HL-60/S4 treated with retinoic acid at 250 ng/mL for 4 days and 3 days (cell line): ENCODE data around the gene PDPK1.
"Not testable (repeated sequence)": the region's sequence is repeated elsewhere in the genome, so short reads cannot be mapped to it uniquely, and the experiment has no call there.

Experiments used
- in situ Hi-C: fragments of 300-500 bp; cut with MboI; formaldehyde crosslinking; loops from 2 replicates; pipeline ENCODE4 v1.7.0; 2022; ENCODE audit warnings: low sequenced_read_pairs

PDPK1 gene

DNA sequence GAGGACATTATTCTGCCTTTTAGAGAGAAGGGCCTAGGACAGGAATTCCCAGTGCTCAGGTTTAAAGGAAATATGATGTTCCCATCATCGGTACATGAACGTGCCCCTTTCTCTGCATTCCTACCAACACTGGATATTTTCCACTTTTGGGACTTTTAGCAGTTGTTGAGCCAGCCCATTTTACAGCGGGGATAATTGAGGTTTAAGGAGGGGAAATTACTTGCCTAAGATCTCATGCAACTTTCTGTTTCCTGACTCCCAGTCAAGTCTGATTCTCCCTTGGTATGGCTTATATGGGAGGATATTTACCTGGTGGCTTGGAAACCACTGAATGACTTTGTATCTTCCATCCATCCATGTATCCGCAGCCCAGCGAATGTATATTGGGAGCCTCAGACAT lies 3.5 kb upstream of the PDPK1 start:
- in situ Hi-C loops: loop anchor here (5.0 kb wide), 1 partner anchor 63 kb away; no protein-coding TSS in a partner anchor

DNA sequence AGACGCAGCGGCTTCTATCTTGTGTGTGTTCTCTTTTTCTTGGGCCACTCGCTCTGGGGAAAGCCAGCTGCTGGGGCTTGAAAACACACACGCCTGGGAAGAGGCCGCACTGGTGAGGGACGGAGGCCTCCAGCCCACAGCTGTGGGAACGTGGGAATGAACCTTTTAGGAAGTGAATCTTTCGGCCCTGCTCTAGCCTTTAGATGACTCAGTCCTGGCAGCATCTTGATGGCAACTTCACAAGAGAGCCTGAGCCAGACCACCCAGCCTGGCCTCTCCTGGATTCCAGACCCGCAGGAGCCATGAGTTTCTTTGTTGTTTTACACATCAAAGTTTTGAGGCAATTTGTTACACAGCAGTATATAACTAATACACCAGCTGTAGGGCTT lies 2.2 kb upstream of the PDPK1 start:
- in situ Hi-C loops: no loop called here

DNA sequence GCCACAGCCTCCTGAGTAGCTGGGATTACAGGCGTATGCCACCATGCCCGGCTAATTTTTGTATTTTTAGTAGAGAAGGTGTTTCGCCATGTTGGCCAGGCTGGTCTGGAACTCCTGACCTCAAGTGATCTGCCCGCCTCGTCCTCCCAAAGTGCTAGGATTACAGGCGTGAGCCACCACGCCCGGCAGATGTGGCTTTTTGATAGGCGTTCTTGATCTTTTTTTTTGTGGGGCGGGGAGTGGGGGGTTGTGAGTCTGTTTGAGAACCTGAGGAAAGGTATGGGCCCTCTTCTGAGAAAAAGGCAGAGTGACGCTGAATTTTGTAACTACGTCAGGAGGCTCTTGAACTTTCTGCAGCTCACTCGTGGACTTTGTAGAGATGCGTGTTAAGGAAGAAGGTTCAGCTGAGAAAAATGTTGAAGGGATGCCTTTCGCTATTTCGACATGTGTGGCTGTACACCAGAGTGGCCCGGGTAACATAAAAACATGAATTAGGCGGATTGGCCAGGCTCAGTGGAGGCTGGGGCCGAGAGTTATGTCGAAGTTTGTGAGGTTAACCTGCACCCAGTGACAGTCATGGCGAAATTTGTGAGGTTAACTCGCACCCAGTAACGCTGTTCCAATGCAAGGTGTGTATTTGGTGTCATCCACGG lies 1.5 kb downstream of the PDPK1 start:
- in situ Hi-C loops: not testable (repeated sequence)

DNA sequence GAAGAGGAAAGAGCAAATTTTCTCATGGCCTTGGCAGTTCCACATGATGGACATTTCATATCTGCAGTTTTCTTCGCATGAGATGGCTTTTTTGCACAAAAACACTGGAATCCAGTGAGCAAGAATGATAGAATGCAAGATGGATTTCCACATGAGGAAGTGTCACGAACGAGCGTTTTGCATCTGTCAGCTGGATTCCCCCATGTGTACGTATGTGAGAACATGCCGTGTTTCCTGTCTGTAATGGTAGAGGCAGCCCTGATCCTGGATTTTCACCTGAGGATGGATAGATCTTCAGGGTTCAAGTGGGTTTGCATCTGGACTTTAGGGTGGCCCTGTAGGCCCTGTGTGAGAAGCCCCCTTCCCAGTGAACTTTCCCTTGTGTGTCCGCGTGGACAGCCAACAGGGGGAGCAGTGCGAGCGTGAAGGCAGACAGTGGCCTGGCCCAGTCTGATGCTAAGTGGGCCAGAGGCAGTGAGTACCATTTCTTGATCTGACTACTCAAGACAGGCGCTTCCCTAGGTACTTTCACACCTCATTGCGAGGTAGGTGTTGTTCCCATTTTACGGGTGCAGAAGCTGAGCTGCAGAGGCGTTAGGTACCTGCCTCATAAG lies 2.1 kb downstream of the PDPK1 start:
- in situ Hi-C loops: not testable (repeated sequence)

DNA sequence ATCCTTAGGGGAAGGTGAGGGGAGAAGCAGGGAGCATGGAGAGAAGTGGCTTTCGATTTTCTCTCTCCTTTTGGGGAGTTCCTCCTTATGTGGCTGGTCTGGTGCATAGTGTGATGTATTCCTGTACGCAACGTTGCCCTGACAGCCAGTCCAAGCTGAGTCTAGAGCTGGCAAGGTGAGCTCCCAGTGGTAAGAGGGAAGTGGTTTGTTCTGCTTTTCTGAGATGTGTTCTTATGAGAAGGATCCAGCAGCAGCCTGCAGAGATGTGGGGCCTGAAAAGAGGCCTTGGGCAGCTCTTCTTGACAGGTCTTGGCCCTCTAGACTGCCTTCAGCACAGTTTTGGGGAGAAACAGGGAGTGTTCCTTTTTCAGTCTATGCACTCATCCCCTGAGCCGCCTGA lies 3.1 kb downstream of the PDPK1 start:
- in situ Hi-C loops: not testable (repeated sequence)

DNA sequence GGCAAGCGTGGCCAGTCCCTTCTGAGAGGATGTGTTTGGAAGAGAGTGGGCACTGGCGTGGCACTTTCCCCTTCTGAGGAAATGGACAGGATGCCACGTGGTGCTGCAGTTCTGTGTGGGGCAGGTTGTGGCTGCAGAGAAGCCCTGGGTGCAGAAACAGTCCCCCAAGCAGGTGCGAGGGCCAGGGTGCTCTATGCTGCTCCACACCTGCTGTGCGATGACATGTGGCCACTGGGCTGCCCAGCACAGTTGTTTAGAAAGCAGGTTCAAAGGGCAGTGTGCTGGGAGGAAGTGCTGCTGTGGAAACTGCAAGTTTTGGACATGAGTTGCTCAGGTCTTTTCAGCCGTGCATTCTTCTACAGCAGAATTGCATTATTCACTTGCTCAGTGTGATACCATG lies 3.6 kb downstream of the PDPK1 start:
- in situ Hi-C loops: not testable (repeated sequence)

DNA sequence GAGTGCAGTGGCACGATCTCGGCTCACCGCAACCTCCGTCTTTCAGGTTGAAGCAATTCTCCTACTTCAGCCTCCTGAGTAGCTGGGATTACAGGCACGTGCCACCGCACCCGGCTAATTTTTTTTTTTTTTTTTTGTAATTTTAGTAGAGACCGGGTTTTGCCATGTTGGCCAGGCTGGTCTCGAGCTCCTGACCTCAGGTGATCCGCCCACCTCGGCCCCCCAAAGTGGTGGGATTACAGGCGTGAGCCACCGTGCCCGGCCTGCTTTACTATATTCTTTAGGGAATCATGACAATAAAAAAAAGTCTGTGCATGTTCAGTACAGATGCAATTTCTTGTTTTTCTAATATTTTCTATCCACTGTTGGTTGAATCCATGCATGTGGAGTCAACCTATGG lies 6.0 kb downstream of the PDPK1 start:
- in situ Hi-C loops: not testable (repeated sequence)

DNA sequence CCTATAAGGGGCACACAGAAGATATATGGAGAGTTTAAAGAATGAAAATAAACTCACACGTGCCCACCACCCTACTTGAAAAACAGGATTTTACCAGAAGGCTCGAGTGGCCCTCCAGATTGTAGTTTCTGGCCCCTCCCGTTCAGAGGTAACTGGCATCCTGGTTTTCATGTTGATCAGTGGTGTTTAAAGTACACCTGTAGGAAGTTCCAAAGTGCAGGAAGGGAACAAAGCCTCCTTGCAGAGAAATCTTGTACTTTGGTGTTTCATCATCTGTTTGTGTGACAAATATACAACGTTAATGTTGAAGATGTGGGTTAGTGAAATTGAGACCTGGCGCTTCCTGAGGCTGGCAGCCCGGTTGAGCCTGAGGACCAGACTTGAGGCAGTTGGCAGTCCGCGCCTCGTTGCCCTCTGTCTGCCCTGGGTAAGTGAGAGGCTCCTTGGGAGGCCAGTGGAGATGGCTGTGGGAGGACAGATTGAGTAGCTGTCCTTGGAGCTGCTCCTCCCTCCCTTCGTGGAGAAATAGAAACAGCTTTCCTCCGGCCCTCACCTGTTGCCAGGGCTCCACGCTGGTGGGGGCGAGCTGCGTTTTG lies 12.6 kb downstream of the PDPK1 start:
- in situ Hi-C loops: not testable (repeated sequence)

DNA sequence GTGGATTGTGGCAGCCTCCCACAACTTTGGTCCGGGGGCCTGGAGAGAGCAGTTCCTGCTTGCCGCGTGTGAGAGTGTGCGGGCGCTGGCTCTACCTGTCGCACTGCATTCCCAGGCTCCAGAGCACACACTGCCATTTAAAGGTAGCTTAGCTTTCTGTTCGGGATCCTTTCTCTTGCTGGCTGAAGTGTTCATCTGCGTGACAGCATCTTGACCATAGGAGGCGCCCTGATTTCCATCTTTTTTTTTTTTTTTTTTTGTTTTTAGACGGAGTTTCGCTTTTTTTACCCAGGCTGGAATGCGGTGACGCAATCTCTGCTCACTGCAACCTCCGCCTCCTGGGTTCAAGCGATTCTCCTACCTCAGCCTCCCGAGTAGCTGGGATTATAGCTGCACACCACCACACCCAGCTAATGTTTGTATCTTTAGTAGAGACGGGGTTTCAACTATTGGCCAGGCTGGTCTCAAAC lies 13.6 kb downstream of the PDPK1 start:
- in situ Hi-C loops: not testable (repeated sequence)

DNA sequence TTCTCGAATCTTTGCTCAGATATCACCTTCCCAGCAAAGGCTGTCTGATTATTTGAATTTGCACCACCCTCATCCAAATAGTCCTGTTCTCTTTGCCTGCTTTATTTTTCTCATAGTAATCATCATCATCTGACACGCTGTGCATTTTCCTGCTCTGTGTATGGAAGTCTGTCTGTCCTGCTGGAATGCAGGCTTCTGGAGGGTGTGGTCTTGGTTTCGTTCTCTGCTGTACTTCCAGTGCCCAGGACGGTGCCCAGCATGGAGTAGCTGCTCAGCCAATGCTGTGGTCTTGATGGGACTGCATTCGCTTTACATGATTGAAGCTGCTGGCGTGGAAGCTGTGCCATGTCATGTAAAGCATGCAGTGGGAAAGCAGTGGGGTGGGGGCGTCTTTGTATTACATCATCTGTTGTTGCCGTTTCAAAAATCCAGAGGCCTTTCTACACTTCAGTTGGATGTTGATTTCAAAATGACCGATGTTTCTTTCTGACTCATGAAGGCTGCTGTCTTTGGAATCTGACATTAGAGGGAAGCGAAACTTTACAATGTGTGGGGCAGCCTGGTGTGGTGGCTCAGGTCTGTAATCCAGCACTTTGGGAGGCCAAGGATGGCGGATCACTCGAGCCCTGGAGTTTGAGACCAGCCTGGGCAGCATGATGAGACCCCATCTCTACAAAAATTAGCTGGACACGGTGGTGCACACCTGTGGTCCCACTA lies 17.0 kb downstream of the PDPK1 start:
- in situ Hi-C loops: not testable (repeated sequence)

DNA sequence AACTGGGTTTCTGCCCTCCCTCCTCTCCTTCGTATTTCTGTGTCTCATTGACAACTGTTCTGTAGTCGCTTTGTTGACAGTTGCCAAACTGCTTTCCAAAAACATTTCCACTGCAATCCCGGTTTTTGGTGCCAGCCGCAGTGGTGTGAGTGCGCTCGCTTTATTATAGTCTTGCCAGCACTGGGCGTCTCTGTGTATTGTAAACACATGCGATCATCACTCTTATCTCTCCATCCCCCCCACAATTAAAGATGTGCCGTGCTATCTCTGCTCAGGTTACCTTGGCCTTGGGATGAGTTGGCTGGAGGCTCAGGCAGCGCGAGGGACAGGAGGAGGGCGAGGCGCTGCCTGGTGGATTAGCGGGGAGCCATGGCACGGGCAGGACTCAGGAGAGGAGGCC lies 19.3 kb downstream of the PDPK1 start:
- in situ Hi-C loops: not testable (repeated sequence)

DNA sequence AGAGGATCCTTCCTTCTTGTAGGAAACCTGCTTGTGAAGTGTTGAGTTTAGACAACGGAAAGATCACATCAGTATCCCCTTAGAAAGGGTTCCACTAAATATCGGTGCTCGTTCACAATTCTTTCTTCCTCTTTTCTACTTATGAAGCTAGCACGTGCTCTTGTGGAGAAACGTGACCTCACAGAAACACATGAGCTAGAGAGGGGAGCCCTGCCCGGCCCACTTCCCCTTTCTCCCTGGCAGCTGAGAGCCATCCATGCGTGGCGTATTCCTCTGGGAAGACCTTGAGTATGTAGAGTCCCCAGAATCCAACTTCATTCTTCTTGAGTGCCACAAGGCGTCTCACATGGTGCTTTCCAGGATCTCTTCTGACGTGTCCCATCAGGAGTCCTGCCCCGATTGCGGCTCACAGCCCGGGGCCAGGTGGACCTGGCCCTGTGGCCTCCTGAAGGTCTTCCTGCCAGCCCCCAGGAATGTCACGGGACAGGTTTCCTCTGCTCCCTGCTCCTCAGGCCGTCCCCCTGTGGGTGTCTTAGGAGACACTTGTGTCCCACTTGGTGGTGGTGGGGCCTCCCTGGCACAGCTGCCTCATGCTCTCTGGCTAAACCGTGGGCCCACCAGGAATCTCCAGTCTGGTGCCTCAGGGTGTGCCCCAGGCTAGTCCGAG lies 22.4 kb downstream of the PDPK1 start:
- in situ Hi-C loops: not testable (repeated sequence)

DNA sequence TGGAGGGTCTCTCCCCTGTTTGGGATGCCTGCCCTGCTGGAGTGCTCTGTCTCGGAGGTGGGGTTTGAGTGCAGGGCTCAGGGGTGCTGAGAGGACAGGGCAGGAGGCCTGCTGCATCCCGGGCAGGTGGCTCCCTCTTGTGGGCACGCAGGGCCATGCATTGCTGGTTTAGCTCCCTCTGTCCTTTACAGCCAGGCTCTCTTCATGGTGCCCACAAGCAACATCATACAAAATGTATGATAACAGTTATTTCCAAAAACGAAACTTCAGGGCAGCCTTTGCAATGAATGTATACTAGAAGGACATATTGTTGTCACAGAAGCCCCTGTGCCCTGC lies 22.9 kb downstream of the PDPK1 start:
- in situ Hi-C loops: not testable (repeated sequence)

DNA sequence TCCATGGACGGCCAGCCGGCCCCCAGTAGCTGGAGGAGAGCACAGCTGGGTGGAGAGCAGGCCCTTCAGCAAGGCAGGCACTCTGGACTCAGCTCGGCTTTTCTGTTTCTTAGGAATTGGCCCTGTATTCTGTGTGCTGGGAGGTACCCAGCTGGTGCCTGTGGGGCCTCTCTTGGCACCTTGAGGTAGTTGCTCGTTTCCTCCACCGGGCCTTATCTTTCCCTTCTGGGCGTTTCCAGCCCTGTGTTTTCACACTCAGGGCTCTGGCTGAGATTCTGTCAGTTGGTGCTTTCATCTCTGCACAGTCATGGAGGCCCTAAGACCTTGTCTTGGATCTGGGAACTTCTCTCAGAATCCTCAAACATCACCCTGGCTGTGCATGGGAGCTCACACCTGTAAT lies 29.7 kb downstream of the PDPK1 start:
- in situ Hi-C loops: not testable (repeated sequence)

DNA sequence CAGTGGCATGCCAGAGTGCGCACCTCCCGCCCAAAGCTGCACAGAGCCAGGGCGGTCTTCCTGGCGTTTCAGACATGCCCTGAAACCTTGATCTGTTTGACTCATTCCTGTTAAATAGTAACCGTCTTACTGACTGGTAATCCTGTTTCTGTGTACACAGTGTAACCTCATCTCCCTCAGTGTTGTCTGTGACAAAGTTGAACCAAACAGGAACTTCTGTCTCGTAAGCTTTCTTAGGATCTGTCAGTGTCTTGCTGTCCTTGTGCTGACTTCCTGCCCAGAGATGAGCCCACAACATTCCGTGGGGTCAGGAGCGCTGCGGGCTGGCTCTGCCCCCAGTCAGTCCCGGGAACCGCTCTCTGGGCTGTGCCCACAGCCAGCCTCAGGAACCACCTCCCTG lies 30.8 kb downstream of the PDPK1 start:
- in situ Hi-C loops: not testable (repeated sequence)

DNA sequence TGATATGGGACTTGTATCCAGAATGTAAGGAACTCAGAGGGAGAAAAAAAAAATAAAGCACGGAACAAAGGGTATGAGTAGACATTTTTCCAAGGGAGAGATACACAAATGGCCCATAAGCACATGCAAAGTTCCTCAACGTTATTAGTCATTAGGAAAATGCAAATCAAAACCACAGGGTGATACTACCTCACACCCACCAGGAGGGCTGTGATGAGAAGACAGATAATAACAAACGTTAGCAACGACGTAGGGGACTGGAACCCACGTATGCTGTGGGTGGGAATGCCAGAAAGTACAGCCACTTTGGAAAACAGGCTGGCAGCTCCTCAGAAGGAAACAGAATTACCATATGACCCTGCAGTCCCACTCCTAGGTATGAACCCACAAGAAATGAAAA lies 34.9 kb downstream of the PDPK1 start:
- in situ Hi-C loops: not testable (repeated sequence)

DNA sequence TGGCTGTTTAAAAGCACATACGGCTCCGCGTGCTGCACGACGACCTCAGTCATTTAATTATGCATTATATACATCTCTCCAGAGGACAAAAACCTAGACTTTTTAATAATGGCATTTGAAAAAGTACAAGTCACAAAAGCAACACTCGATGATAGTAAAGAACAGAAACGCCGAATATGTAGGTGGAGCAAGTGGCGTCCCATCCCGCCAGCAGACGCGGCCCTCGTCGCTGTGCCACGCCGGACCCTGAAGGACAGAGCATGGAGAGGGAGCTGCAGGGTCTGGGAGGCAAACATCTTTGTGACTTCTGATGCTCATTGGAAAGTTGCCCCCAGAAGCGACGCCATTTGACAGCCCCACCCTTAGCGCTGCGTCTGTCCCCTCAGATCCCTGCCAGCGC lies 38.0 kb downstream of the PDPK1 start:
- in situ Hi-C loops: not testable (repeated sequence)

DNA sequence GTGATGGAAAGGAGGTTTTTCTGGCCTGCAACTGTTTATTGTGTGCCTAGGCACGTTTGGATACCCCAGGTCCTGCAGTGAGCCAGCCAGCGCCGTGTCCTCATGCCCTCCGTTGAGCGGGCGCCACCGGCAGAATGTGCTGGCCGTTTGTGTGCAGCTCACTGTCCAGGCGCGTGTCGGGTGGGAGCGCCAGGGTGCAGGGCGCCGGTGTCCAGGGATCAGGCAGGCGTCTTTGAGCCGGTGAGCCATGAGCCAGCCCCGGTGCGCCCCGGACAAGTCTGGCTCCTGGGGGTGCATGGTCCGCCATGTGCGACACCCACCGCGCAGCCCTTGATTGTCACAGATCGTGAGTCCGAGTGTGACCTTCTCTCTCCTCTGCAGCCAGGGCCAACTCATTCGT lies 39.2 kb downstream of the PDPK1 start:
- in situ Hi-C loops: not testable (repeated sequence)

DNA sequence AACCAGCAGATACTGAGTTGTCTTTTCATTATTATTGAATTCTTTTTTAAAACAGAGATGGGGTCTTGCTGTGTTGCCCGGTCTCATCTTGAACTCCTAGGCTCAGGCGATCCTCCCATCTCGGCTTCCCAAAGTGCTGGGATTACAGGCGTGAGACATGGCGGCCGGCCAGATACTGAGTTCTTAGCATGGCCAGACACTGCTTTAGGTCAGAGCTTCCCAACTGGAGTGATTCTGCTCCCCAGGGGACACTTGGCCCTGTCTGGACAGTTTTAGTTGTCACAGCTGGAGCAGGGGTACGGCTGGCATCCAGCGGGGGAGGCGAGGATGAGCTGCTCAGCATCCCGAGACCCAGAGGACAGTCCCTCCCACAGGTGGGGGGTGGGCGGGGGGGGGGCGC lies 41.1 kb downstream of the PDPK1 start:
- in situ Hi-C loops: not testable (repeated sequence)

DNA sequence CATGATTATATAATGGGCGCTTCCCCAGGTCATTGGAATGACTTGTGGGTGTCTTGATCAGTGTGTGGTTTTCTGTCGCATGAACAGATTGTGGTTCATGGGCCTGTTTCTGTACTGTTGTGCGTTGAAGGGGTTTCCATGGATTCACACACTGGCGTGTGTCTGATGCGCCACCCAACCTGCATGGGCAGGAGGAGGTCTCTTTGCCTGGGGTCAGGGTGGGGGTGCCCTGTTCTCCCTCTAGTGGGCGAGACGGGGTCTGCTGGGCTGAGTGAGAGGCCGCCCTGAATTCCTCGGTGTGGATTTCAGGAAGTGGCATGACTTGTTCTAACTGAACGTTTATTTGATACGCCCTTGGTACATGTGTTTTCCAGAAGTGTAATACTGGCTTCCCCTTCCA lies 42.3 kb downstream of the PDPK1 start:
- in situ Hi-C loops: not testable (repeated sequence)

DNA sequence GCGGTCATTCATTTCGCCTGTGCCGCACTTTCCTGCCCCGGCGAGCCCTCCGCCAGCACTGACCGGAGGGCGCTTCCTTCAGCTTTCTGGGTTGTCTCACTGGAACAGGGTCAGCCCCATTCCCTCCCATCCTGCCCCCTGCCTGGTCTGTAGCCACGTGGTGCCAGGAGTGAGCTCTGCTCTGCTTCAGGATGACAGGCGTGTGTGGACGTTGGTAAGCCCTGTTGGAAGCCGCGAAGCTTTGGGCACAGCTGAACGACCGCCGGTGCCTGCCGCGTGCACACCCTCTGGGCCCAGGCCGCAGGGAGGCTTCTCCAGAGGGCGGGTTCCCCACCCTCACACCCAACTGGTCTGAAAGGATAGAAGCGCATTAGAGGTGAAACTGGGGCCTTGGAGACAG lies 43.0 kb downstream of the PDPK1 start:
- in situ Hi-C loops: not testable (repeated sequence)
